ENCODE results near the gene SMARCAD1.
"Not testable (repeated sequence)": the region's sequence is repeated elsewhere in the genome, so short reads cannot be mapped to it uniquely, and the experiment has no call there.

The SMARCAD1 gene

DNA sequence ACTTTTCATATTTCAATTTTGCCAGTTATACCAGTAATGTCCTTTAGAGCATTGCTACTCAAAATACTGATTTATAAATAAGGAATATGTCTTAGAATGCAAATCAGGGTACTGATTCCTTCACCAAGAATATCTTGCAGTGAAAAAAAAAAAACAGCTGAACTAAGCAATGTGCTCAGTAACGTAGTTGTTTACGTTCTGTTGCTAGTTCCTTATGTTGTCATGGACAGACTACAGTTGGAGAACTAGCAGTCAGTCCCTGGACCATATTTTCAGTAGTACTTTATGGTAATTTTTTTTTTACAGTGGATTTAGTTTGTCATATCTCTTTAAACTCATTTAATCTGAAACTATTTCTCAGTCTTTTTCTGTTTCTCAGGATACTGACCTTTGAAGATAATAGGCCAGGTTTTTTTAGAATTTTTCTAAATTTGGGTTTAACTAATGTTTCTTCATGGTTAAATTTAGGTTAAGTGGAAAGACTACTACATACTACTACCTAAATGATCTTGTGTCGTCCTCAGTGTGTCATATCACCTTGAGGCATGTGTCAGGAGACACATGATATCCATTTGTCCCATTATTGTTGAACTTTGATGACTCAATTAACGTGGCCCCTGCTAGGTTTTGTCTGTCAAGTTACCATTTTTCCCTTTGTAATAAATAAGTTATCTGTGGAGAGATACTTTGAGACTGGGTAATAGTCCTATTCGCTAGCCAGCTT is 21.0 kb downstream of the SMARCAD1 start:
- no peak for DNase-seq

GRCh38 chr4:94232519-94232918 is 24.9 kb downstream of the SMARCAD1 start:
- no peak for DNase-seq

GRCh38 chr4:94235825-94236224 is 28.2 kb downstream of the SMARCAD1 start:
- DNase-seq = no peak

DNA sequence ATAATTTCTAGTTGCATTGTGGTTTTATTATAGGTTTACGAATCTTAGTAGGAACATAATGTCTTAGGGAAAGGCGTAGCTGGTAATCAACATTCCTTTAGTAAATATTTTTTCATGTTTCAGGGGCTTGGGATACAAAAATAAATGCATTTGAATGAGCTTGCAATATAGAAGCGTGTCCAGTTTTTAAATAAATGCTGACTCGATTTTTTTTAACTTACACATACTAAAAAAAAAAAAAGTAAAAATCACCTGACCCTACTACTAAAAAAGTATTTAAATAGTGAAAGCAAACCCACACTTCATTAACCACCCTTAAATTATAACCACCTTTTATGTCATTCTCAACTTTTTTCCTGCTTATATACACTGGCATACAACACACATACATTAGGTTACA is 29.6 kb downstream of the SMARCAD1 start:
- DNase-seq = no peak

DNA sequence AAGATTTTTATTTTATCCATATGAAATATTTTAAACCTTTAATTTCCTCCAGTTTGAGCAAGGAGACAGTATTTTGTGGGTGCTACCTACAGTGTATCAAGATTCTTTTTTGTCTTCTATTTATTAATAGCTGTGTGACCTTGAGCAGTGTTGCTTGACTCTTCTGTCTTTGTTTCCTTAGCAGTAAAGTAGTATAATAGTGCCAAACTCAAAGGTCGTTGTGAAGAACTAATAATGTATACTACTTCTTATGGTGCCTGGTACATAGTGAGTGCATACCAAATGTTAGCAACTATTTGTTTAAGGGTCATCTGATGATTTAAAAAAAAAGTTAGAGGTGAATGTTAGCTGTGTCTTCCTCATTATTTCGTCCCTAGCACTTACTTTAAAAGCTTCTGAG is 30.5 kb downstream of the SMARCAD1 start:
- no peak for DNase-seq

- no peak for DNase-seq
Measured at GRCh38 chr4:94240384-94240783, 32.7 kb downstream of the SMARCAD1 start.

DNA sequence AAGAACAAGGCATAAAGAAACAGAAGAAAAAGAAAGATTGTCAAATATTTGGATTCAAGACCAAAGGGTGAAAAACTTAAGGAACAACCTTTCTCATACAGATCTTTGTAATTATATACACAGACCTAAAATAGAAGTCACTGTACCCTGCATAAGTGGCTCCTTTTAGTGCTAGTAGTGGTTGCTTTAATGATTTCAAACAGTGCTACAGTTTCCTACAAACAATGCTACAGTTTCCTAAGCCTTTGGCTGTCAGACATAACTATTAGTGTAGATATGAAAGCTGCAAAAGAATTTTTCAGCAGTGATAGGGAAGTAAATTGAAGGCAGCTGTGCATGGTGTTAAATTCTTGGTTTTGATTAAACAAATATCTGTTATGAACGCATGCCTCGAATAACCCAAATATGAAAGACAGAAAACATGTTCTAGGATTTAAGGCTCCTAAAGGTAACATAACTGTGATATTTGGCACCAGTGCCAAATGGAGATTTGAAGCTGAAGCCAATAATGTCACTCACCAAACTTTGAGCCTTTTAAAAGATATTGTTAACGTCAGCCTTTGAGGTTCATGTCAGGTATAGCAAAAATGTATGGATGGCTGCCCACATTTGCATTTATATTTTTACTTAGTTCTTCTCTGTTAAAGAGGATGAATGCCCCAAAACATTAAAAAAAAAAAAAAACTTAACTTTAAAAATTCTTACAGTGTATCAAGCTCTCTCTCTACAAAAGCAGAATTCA is 36.6 kb downstream of the SMARCAD1 start:
- no peak for DNase-seq

- no peak for DNase-seq
Measured at GRCh38 chr4:94244829-94245185, 37.1 kb downstream of the SMARCAD1 start.

GRCh38 chr4:94251094-94251493 is 43.4 kb downstream of the SMARCAD1 start:
- DNase-seq = no peak

DNA sequence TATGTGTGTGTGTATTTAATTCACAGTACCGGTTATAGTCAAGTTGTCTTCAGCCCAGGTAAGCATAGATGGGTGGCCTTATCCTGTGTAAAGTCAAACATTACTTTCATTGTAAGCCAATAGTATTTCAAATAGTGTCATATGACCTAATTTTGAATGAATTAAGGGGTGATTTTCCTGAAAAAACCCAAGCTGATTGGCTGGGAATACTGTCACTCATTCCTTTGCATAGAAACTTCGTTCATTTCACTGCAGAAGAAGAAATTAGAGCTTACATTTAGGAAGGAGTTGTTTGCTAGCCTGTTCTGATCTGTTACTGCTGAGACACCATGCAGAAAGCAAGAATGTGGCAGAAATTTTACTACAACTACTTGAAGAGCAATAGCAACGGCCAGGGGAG is 45.4 kb downstream of the SMARCAD1 start:
- DNase-seq = no peak

GRCh38 chr4:94256144-94256783 is 48.6 kb downstream of the SMARCAD1 start:
- no peak for DNase-seq

- DNase-seq = no peak
Measured at GRCh38 chr4:94256828-94257227, 49.2 kb downstream of the SMARCAD1 start.

DNA sequence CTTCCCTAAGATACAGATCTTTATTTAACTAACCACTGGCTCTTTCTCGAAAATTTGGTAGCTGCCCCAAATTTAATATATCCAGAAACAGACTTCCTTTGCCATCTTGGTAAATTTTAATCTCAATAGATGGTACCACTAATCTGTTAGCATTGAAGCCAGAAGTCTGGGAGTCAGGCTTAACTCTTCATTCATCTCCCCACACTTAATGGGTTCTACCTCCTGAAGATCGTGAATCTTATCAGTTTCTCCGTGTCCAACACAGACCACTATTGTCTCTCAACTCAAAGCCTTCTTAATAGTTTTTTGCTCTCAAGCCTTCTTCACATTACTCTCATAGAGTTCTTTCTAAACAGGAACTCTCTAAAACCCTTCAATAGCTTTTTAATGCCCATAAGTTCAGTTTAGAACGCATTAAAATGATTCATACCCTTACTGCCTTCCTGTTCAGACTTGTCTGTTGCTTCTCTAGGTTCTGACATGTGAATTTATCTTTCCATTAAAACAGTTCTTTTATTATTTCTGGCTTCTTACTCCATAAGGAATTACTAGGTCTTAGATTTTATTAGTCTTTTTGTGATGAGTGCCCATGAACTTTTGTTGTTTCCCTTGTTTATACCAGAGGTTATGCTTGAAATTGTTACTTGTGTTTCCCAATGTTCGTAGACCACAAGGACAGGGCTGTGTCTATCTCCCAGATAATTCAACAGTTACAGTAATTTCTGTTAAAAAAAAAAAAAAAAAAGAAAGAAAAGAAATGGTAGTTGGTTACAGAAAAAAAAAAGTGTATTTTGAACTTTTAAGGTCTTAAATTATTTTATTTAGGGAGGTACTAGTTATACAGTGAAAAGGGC is 54.7 kb downstream of the SMARCAD1 start:
- DNase-seq = no peak

DNA sequence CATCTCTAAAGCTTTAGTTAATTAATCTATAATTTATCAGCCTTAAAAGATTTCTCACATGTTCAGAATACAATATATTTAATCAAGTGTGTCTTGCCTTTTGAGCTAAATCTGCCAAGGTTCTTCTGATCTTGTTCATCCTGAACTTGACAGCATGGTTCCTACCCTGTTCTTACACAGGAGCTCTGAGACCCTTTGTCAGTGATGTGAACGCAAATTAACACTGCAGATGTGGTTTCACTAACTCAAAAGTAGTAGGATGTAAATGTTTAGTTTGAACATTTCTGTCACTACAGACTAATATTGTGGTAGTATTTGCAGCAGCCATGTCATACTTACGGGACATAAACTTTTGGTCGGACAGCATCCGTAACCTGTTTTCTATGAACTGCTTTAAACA is 59.4 kb downstream of the SMARCAD1 start:
- no peak for DNase-seq

DNA sequence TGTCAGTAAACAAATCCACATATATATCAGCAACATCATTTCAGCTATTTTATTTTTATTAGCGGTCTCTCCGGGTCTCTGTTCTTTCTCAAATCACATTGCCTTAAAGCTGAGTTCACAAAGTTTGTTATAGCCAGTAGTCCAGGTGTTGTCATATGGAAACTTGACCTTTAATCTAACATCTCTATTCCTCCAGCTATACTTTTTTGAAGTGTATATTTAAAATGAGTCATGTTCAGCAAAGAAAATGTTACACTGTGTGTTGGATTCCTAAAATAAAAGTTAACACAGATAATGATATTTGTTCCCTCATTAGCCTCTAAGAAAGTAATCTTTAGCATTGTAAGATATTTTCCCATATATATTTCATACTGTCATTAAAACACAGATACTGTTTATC is 63.6 kb downstream of the SMARCAD1 start:
- DNase-seq = no peak

DNA sequence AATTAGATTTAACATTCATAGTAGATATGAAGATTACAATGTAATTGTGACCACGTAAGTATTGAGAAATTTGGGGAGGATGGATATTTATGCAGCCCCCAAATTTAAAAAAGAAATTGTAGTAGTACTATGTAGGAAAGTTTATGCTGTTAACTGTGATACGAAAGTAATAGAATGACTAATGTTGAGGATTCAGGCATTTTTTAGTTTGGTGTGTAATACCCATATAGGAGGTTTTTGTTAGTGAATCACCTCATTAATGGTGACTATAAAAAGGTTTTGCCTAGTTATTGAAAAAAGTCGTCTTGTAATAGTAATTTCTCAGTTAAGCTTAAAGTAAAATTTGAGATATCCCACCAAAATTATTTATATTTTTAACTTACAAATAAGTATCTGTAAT is 67.2 kb downstream of the SMARCAD1 start:
- no peak for DNase-seq

DNA sequence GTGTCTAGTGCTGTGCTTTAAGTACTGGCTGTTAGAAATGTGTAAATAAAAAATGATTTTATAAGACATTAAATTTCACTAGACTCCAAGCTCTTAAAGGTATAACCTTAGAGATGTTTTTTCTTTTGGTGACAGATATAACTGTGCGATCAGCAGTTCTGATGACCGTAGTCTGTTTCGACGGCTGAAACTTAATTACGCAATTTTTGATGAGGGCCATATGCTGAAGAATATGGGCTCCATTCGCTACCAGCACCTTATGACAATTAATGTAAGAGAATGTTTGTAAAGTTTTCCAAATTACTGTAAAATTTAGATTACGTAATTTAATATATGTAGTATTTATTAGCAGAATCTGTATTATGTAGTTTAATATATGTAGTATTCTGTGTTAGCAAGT is 68.5 kb downstream of the SMARCAD1 start:
- no peak for DNase-seq

DNA sequence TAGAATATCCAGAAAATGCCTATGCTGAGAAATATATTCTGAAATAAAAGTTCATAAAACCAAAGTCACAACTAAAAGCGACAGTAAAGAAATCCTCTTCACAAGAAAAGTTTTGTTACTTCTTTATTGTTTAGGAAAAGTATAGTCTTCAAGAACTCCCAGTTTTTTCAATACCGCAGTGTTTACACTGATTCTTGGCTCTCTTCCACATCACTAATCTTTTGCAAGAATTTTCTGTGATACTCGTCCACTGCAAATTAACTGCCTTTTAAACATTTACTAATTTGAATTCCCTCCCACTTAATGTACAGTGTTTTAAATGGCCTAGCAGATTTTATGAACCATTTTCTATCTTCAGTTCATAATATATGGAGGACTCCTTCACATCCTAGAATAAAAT is 69.9 kb downstream of the SMARCAD1 start:
- no peak for DNase-seq

DNA sequence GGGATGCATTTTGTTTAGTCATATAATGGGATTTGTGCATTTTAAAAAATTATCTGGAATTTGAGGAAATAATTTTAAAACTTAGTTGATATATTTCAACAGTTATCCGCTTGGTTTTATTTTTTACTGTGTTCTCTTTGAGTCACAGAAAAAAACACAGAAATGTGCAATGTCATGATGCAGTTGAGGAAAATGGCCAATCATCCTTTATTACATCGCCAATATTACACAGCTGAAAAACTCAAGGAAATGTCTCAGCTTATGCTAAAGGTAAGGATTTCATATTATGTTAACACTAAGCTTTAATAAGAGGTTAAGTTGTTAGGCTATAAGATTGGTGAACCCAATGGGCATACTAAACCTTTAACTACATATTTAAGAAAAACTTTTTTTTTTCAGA is 71.1 kb downstream of the SMARCAD1 start:
- DNase-seq = no peak

DNA sequence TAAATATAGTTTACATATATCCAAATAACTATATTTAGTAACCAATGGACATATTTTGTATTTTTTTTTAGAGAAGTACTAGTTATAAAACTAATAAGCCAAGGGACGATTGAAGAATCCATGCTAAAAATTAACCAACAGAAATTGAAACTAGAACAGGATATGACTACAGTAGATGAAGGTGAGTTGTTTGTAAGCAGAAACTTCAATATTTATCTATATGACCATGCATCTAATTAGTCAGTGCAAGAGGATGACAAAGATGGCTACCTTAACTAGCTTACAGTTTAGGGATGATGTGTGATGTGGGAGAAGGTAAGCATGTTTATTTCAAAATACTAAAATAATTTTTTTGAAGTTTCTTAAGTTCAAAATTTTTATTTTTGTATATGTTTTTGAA is 77.2 kb downstream of the SMARCAD1 start:
- no peak for DNase-seq

- DNase-seq = no peak
Measured at GRCh38 chr4:94285666-94286065, 78.0 kb downstream of the SMARCAD1 start.

GRCh38 chr4:94290245-94290644 is 82.6 kb downstream of the SMARCAD1 start:
- DNase-seq = no peak

DNA sequence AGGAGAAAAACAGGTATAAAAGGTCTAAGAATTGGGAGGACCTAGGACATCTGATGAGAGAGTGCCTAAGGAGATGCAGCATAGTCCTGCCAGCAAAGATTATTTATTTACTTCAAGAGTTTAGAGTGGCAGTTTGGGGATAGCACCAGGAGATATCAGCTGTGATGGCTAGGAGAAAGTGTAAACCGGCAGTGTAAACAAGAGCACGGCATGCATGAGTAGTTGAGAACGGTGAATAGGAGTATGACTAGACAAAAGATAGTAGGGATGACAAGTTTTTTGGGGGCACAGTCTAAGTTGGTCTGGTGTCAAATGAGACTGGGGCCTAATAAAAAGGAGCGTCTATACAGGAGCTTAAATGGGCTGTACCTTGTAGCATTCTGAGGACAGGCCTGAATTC is 86.3 kb downstream of the SMARCAD1 start:
- not testable (repeated sequence) for DNase-seq

Measured in effector CD8-positive, alpha-beta T cell (primary cell).